NOMO-1 treated with DMSO at 0.1 percent for 48 hours (cell line): ENCODE data around the gene PHF21B.
"Not testable (repeated sequence)": the region's sequence is repeated elsewhere in the genome, so short reads cannot be mapped to it uniquely, and the experiment has no call there.

Experiments used
- DNase-seq: peaks from one replicate; lab custom pipeline; 2025; ENCODE audit not compliant: unreplicated experiment; lab: John Stamatoyannopoulos, UW

The PHF21B gene

DNA sequence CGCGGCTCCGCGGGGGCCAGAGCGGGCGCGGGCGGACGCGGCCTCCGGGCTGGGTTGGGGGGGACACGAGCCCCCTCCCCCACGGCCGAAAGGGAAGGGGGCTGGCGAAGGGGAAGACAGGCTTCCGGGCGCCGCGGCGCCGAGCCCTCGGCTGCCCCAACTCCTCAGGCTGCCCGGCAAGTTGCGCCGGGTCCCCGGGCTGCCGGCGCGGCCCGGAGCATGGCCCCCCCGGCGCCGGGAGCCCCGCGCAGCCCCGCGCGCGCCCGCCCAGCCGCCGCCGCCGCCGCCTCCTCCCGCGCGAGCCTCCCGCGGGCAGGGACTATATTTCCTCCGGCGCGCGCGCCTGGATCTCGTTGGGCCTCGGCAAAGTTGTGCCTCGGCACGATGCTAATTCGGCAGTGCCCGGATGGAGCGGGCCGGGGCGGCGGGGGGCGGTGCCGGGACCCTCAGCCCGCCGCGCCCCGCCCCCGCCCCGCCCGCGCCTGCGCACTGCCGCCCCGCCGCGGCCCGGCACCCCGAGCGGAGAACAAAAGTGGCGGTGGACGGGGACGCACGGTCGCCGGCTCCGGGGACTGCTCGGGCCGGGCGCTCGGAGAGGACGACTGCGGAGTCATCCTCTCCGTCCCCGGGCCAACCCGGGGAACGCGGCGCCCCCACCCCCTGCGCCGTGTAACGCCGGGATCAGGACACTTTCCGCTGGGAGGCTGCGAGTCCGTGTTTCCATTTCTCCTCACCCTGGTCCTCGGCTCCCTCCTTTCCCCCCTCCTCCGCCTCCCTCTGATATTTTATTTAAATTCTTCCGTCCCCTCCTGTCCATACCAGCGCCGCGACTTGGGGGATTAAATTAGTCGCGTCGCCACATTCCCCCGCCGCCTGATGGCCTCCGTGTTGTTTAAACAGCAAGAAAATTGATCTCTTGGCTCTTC lies at the start of gene PHF21B:
Gene PHF21B (minus strand): TSS at position 400 of the 926 bp plus-strand sequence. CDS start 456 bp downstream, outside the sequence.
- no peak for DNase-seq

- DNase-seq: no peak
These were observed 49.5 kb upstream of the PHF21B start for GRCh38 chr22:45059296-45059695.

DNA sequence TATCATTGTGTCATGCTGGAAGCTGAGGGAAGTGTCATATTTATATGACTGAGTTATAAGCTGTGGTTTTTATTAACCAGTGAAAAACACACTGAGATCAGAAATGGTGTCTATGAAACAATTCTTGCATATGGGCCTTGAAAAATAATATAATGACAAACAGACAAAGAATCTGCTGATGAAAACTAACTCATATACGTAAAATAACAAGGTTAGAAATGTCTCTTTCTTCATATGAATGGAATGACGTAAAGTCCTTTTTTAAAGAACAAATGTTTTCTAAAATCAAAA lies 48.8 kb upstream of the PHF21B start:
- DNase-seq: no peak

DNA sequence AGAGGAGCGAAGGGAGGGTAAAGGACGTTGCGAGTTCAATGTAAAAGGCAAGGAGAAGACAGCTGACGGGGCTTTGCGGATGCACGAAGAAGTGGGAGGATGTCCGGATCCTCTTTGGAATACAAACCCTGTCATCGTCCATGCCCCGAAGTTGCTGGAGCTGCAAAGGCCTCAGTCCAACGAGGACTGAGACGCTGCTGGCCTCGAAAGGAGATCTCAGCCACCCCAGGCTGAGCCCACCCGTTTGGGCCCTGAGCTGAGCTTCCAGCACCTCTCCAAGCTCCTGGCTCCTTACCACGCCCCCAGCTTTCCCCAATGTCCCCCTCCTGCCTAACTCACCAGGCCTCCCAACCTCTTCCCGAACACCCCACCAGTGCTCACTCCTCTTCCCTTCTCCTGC lies 46.1 kb upstream of the PHF21B start:
- no peak for DNase-seq

- no peak for DNase-seq
These were observed 43.8 kb upstream of the PHF21B start for GRCh38 chr22:45053571-45053970.

- no peak for DNase-seq
These were observed 43.3 kb upstream of the PHF21B start for GRCh38 chr22:45053094-45053493.

- not testable (repeated sequence) for DNase-seq
These were observed 42.9 kb upstream of the PHF21B start for GRCh38 chr22:45052665-45053064.

- DNase-seq: no peak
These were observed 42.1 kb upstream of the PHF21B start for GRCh38 chr22:45051946-45052345.

DNA sequence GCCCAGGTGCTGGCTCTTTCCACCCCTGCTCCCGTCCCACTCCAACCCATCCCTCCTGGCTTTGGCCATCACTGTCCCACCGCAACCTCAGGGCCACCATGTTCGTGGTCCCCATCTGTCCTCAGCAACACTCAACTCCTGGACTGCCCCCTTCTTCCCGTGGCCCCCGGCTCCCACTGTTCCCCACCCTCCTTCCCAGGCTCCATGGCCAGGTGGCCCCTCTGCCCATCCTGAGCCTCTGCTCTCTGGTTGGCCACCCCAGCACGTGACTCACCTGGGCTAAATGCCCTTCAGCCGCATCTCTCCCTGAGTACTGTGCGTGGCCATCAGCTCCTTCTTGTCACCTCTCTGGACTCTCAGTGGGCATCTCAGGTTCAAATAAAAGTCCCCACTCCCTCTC lies 41.6 kb upstream of the PHF21B start:
- no peak for DNase-seq

DNA sequence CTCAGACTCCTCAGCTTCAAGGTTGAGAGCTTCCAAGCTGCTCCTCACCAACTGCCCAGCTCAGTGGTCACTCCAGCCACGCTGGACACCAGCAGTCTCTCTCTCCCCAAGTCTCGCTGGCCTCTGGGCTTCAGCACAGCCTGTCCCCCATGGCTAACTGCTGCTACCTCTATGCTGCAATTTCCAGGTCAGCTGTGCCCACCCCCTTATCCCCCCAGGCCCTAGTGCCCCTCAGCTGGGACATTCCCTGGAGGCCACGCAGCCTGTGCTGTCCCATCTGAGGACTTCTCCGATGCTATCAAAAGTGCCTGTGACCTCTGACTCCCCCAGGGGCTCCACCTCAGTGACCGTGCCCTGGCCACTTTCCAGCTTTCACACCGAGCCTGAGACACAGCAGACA lies 37.5 kb upstream of the PHF21B start:
- no peak for DNase-seq

DNA sequence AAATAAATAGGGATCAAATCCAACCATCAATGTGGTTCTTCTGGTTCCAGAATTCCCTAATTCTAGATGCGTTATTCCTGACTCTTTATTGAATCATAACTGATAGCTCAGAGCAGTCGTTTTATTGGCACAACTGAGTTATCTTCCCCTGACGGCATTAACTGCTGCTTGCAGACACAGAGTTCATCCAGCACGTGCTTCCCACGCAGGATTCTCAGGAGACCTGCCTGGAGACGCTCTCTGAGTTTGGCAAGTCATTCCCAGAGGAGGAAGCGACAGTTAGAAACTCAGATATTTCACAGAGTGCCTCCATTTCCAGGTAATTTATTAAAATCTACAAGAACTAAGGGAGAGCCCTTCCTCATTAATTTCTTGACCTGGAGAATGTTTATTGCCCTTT lies 35.4 kb upstream of the PHF21B start:
- DNase-seq: no peak

- DNase-seq: no peak
These were observed 32.5 kb upstream of the PHF21B start for GRCh38 chr22:45042263-45042662.

DNA sequence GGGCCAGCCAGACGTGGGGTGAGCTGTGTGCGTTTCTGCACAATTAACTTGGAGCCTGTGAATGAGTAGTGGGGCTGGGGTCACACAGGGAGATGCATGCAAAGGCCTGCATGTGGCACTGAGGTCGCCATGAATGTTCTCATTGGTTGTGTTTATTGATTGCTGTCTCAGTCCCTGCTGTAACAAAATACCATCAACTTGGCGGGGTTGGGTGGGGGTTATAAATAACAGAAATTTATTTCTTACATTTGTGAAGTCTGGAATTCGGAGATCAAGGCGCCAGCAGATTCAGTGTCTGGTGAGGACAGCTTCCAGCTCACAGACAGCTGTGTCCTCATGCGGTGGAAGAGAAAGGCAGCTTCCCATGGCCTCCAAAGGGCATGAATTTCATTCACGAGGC lies 29.3 kb upstream of the PHF21B start:
- no peak for DNase-seq

DNA sequence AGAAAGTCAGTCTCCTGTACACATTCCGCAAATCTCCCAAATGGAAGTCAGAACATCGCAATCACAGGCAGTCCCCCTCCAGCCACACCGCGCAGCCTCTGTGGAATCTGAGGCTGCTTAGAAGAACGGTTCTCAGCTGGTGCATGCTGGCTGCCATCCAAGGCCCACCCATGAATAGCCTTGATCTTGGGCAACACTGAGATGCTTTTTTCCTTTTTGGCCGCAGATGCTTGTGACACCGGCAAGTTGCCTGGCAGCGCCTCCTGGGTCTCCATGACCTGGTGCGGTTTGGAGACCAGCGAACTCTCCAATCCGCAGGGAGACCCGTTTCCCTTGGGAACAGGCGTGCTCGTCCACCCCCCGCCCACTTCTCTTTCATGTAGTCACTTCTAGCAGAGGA lies 26.3 kb upstream of the PHF21B start:
- no peak for DNase-seq

GRCh38 chr22:45034821-45035220 lies 25.0 kb upstream of the PHF21B start:
- no peak for DNase-seq

GRCh38 chr22:45034156-45034555 lies 24.4 kb upstream of the PHF21B start:
- DNase-seq: no peak

DNA sequence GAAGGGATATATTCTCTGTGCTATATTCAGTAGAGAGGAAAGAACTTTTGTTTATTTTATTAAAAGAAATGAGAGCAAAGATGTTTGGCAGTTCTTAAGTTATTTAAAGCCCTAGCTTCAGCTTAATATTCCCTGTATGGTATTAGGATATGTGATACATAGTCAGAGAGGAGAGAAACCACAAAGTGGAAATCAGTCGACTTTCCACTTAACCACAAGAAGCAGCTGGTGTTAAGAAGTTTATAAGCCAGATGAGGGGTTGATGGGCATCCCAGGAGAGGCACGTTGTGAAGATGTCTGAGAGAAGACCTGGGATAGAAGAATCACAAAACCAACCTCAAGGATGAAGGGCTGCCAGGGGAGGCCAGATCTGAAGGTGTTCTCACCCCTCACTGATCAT lies 23.3 kb upstream of the PHF21B start:
- no peak for DNase-seq

- DNase-seq: no peak
These were observed 22.0 kb upstream of the PHF21B start for GRCh38 chr22:45031629-45032403.

DNA sequence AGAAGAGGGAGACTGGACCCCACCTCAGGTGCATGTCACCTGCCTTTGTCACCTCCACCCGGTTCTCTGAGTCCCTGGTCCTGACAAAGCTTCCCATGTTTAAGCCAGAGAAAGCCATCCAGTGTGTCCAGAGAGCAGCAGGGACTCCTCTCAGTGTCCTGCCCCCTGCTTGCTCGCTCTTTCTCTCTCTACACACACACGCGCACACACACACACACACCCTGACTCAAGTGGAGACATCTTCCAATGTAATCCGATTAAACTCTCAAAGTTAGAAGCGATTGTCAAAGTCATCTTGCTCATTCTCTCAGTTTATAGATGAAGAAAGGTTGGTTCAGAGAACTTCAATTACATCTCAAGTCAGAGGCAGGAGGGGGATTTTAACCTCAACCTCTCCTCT lies 19.7 kb upstream of the PHF21B start:
- no peak for DNase-seq

- no peak for DNase-seq
These were observed 16.7 kb upstream of the PHF21B start for GRCh38 chr22:45026511-45026910.

DNA sequence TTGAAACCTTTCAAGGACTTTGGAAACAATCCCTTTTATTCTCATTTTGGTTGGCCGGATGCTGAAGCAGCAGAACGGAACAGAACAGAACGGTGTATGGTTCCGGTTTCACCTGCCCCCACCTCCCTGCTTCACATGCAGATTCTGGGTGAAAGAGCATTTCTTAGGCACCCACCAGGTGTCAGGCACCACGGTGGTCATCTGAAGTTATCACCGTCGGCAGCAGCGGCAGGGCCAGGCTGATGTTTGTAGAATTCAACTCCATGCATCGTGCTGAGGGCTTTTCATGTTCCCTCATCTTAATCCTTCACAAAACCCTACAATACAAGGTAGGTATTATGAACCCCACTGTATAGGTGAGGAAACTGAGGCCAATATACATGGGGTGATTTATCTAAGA lies 13.6 kb upstream of the PHF21B start:
- DNase-seq: no peak

- DNase-seq: no peak
These were observed 10.3 kb upstream of the PHF21B start for GRCh38 chr22:45019861-45020655.
